Measurements from ENCODE around the gene PROP1.
"Not testable (repeated sequence)": the region's sequence is repeated elsewhere in the genome, so short reads cannot be mapped to it uniquely, and the experiment has no call there.

The PROP1 gene

DNA sequence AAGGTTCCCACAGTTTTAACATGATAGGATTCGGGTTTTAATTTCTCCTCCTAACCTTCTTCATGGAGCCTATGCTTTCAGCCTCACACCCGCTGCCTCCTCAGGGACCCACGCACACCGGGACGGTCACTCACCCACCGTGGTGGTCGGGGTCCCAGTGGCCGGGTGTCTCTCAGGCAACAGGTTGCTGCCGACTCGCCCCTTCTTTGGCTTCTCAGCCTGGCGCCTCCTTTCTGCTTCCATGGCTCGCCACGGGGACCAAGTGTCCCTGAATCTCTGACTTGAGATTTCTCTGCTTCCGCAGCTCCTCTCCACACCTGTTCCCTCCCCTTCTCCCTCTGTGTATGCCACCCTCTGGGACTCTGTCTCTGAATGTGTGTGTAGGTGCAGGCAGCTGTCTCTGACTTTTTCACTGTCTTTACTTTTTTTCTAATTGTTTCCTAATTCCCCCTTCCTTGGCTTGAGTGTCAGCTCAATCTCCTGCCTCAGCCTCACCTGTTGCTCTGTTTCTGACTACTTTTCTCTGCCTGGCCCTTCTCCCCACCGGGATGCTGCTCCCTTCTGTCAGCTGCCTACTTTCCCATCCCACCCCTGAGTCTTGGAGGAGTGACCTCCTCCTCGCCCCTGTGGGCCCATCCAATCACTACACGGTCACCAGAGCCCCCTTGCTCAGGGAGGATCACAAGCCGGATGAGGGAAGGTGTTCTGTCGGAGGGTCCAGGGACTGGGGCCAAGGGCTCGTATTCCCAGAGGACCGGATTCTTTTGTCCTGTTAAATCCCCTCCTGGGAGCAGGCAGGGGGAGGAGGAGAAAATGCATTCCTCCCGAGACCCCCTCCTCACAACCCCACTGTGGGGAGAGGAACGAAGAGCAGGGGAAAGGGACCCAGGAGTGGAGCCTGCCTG lies at the start of gene PROP1:
Gene PROP1 (minus strand): TSS at position 552 of the 905 bp plus-strand sequence. CDS start 309 bp downstream, at position 243.
- no peak for DNase-seq

DNA sequence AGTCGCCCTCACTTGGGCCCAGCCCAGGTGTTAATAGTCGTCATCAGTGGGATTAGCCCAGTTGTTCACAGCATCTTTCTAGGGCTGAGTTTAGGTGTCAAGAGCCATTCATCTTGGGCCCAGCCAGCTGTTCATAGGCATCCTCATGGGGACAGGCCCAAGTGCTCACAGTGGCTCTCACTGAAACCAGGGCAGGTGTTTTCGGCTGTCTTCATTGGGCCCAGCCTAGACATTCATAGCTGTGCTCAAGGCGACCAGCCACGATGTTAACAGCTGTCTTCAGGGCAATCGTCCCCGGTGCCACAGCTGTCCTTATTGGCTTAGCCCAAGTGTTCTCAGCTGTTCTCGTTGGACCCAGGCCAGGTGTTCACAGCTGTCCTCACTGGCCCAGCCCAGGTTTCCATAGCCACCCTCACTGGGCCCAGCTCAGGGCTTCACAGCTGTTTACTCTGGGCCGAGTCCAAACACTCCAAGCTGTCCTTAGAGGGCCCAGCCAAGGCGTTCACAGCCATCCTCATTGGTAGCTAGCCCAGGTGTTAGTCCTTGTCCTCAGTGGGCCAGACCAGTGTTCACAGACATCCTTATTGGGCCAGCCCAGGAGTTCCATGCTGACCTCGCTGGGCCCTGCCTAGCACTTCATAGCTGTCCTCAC lies 23.5 kb upstream of the PROP1 start:
- not testable (repeated sequence) for DNase-seq

DNA sequence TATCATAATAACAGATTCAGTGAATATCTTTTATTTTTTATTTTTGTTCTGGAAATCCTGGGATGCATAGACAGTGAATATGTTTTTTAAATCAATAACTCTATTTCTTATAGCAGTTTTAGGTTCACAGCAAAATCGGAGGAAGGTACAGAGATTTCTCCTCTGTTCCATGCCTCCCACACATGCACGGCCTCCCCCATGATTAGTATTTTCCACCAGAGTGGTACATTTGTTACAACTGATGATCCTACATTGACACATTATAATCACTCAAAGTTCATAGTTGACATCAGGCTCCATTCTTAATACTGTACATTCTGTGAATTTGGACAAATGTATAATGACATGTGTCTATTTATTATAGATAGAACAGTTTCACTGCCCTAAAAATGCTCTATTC lies 16.7 kb upstream of the PROP1 start:
- not testable (repeated sequence) for DNase-seq

DNA sequence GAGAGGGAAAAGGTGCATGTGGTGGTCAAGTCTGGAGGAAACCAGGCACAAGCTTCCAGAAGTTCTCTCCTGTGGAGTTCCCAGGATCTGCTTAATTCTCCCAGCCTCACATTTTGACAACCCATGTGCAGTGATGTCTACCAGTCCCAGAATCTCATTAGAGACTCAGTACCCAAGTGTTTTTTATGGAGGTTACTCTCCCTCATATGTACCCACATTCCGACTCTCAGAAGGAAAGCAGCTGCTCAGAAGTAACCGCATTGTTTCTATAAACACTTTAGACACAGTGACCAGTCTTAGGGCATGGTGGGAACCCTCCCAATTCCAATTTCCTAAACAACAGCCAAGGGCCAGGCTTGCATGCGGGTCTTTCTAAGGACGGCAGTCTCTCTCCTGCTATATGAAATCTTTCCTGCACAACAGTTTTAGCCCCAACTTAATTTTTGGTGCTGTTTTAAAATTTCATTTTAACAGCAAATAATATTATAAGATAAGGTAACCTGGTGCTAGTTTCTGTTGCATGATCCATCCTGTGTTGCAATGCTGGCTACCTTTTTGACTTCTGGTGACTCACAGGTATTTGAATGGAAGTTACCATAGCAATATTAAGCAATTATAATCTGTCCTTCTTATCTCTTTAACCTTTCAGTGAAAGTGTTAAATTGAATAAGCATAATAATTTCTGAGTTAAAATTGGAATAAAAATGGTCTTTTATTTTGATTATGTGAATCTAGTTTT lies 15.9 kb upstream of the PROP1 start:
- not testable (repeated sequence) for DNase-seq

DNA sequence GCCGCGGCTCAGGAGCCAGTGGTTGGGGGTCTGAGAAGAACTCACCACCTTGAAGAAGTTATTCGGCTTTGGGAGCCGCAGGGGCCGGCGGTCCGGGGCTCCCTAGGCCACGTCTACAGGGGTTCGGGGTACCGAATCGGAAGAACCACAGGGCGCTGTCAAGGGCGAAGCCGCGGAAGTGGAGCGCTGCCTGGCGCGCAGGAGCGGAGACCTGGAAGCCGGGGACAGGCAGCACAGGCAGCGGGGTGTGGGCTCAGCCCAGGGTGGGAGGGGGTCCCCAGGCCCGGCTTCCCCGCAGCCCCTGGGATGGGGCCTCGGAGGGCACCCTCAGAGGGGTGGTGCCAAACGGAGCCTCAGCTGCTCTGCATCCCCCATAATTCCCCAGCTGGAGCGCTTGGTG lies 11.2 kb upstream of the PROP1 start:
- not testable (repeated sequence) for DNase-seq

DNA sequence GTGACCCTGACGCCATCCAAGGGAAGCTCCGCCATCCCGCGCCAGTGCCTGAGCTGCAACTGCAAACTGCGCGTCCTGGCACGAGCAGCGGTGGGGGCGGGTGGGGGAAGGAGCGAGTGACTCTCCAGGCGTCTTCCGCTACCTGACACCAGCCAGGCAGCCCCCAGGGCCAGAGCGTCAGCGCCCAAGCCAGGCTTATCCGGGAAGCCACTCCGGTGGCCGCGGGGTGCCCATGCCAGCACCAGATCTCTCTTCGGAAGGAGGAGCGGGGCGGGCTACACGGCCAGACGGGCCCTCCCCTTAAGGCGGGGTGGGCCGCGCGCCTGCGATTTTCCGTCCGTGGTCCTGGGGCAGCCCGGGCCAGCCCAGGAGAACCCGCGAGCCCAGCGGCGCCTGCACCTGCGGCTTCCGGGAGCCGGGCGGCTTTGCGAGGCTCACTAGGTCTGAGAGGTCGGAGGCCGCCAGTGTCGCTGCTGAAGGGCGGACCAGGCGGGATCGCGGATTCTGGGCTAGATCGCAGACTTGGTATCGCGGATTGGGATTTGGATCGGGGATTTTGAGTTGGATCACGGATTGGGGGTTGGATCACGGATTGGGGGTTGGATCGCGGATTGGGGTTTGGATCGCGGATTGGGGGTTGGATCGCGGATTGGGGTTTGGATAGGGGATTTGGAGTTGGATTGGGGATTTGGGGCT lies 10.6 kb upstream of the PROP1 start:
- DNase-seq: not testable (repeated sequence)

DNA sequence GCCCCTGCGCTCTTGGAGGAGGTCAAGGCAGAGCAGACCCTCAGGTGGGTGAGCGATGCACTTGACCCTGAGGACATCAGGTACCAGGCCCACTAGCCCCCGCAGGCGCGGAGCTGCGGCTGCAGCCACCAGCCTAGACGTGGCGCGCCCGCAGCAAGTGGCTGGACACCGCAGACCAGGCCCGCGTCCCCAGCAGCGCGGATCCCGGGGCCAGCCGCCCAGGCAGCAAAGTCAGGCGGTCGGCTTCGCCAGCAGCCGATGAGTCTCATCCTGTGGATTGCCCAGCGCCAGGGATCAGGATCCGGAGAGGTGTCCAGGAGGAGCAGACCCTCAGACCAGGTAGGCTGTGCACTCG lies 10.1 kb upstream of the PROP1 start:
- DNase-seq: not testable (repeated sequence)

DNA sequence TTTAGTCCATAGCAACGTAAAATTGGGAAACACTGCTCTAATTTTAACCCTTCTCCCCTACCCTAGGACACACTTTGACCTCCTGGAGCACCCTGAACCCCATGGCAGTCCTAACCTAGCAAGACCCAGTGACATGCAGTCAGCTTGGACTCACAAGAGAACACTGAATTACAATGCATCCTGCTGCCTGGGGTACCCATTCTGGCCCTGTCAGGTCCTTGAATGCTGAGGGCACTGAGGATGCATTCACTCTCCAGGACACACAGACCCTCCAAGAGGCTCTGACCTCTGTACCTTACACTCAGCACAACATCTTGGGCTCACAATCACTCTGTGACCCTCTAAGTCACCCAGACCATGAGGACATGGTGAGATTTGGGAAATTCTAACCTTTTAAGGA lies 1.8 kb upstream of the PROP1 start:
- no peak for DNase-seq

DNA sequence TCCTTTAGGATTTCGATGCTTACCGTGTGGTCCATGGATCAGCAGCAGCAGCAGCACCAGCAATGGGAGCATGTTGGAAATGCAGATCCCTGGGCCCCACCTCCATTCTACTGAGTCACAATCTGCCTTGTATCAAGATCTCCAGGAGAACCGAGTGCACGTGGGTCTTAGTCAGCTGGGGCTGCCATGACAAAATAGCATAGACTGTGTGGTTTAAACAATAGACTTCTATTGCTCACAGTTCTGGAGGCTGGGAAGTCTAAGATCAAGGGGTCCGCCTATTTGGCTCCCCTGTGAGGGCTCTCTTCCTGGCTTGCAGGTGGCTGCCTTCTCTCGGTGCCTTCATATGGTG lies 1.3 kb upstream of the PROP1 start:
- no peak for DNase-seq

DNA sequence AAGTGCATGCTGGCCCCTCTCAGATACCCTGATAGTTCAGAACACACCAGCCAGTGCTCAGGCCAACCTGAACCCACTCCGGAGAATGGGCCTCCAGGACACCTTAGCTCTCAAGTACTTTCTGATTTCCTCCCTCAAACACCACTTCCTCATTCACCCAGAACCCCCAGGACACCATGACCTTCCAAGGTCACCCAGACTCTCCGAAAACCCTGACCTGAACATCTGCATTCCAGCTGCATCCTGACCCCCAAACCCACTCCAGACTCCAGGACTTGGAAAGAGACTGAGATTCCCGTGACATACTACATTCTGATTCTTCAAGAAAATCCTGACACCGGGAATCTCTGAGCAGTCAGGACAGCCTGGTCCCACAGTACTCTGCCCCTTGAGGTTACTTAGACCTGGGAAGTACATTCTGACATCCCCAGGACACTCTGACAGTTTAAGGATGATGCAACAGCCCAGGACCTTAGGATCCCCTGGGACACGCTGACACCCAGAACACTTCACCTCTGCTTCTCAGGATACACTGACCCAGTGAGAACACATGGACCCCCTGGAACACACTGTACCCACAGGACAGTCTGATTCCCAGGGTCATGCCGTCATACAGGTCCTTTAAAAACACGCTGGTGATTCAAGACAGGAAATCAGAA lies 747 bp upstream of the PROP1 start:
- DNase-seq: no peak

DNA sequence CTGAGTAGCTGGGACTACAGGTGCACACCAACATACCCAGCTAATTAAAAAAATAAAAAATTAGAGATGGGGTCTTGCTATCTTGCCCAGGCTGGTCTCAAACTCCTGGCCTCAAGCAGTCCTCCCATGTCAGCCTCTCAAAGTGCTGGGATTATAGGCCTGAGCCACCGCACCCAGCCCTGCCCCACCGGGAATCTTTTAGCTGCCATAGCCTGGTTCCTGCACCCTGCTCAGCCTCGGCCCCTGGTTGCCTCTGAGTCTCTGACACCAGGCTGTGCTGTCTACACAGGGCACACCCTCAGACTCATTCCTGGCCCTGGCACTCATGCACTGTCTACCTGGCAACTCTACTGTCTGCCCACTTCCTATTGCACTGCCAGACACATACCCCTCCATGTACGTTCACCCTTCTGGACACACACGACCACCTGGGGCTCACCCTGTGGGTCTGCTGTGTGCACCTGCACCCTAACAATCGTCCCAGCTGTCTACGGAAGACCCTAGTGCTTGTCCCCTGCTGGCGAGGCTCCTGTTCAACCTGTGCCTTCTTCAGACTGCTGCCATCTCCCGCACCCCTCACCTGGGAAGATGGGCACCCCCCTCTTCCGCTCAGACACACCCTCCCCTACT lies 1.4 kb downstream of the PROP1 start:
- DNase-seq: no peak

DNA sequence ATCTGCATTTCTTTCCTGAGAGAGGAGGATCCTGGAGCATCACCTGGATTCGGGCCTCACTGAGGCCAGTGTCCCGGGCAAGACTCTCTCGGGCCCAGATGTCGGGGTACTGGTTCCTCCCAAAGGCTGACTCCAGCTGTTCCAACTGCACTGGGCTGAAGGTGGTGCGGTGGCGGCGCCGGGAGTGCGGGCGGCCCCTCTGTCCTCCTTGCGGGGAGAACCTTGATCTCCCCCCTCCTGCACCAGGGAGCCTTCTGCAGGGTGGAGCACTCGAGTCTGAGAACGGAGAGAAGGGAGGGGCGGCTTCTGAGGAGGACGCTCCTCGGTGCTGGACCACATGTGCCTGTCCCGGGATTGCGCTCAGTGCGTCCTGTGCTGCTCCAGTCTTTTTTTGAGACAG lies 2.0 kb downstream of the PROP1 start:
- no peak for DNase-seq

DNA sequence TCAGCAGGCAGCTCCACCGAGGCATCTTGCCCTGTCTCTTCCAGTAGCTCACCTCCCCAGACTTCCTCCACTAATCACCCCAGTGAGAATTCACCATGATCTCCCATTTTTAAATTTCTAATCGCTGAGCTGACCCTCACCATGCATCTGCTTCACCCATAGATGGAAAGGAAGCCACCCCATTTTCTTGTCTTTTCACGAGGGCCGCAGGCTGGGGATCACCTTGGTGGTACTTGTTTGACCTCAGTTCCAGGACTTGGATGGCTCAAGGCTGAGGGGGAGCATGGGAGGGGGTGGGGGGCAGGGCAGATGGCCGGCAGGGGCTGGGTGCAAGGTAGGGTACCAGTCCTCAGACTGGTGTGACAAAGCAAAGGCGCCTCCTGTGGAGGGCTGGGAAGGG lies 3.6 kb downstream of the PROP1 start:
- DNase-seq: no peak

DNA sequence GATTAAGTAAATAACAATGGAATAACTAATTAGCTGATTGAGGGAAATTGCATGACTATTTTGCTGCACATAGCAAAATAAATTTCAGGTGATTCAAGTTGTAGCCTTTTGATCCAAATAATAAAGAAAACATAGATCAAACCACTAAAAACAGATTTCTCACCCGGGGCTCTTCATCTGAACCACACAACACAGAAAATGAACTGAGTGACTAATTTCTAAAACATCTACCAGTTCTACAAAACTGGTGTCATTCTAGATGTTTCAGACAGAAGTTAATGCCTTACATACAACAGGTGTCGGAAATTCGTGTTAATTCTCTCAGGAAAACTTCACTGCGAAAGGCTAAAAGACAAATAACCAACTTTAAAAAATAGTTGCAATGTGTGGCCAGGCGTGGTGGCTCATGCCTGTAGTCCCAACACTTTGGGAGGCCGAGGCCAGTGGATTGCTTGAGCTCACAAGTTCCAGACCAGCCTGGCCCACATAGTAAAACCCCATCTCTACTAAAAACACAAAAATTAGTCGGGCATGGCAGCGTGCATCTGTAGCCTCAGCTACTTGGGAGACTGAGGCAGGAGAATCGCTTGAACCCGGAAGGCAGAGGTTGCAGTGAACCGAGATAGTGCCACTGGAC lies 6.9 kb downstream of the PROP1 start:
- DNase-seq: no peak

DNA sequence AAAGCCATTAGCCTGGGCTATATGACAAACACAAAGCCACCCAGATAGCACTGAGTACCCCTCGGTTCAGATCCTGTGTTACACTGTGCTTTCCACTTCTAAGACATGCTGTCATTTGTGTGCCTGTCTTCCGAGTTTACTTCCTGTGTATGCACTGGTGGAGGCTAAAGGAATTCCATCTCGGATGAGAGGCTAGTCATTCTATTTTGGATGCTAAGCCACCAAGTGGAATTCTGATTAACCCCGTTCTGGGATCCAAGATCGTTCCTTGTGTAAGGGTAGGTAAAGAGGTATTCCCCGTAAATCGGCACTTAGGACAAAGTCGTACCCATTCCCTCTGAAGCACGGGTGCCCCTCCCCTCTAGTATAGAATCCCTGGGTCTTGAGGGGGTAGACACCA lies 8.7 kb downstream of the PROP1 start:
- DNase-seq: no peak

DNA sequence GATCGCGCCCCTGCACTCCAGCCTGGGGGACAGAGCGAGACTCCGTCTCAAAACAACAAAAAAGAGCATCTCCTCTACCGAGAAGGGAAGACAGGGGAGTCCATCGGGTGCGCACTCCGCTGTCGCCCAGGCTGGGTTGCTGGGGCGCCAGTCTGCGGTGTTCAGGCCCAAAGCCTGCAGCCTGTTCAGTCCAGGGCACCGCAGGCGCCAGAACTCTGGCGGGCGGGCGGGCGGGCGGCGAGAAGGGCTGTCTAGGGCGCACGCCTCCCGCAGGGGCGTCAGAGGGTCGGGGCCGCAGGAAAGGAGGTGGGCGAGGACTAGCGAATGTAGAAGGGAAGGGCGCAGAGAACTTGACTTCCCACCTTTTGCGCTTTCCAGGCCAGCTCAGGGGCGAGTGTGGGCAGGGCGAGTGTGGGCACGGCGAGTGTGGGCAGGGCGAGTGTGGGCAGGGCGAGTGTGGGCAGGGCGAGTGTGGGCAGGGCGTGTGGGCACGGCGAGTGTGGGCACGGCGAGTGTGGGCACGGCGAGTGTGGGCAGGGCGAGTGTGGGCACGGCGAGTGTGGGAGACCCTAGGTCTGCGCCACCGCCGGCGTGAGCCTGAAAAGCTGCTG lies 10.5 kb downstream of the PROP1 start:
- DNase-seq: no peak

DNA sequence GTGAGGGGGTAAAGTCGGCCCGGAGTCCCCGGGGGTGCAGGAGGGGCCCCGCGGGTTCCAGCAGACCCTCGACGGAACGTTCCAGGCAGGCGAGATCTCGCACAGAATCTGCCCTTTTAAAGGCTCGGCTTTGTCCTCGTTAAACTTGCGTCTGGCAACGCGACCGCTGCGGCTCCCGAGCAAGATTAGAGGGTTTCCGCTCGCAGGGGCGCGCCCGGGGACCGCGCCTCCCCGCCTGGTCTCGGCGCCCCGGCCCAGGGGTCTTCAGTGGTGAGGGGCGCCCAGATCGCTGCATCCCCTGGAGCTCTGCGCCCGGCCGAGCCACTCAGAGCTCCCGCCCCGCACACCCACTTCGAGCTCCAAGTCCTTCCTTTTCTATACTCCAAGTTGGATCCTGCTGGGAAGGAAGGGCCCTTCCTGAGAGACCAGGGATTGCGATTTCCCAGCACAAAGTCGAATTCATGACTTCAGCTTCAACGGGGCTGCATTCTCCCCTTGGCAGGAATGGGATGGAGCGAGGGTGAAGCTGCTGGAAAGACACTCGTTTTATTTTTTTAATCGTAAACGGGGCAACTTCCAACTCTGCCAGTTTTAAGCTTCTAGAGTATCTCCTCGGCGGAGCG lies 11.3 kb downstream of the PROP1 start:
- no peak for DNase-seq

DNA sequence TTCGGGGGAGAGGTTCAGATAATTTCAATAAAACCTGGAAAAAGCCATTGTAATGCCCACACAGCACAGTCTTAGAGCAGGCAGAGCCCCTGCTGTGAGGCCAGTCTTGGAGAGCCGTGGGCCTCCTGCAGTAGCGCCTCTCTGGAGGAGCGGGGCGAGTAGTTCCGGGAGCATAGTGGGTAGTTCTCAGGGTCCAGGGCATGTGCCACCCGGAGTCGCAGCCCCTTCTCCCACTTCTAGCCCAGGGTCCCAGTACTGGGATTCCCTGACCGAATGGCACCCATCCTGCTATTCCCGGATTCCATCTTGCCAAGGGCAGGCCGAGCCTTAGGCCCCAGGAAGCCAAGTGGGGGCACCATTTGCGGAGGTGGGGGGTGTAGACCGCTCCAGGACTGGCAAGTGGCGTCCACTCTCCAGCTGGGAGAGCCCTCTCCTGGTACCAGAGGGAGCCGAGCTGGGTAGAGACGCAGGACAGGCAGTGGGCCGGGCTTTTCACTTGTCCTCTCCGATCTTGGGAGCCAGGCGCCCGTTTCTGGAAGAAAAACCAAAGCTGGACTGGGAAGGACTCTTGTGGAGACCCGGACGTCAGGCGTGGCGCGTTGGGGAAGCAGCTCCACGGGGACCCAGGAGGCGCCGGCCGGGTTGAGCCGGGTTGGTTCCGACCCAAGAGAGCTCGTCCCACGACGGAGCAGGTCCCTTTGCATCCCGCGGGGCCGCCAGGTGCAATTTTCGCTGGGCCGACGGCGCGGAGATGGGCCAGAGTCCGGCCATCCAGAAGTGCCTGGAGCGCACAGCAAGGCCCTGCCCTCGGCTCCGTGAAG lies 12.1 kb downstream of the PROP1 start:
- DNase-seq: no peak

DNA sequence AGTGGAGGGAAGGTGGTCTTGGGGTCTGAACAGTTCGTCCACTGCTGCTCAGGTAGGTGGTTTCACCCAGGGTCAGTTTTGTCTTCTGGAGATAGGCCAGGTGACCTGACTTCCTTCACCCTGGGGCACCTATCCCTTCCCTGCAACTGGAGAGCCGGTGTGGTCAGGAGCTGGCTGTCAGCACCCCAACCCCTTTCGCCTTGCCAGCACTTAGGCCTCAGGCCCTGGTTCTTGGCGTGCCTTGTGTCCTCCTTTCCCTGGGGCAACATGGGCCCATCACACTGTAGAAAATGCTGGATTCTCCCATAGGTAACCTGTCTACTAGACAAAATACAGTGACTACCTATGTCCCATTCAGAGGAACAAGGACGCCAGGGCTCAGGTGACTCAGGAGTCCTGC lies 13.1 kb downstream of the PROP1 start:
- no peak for DNase-seq
